Lower leg skin (tissue), 3 donors: ENCODE measurements around the gene ARHGAP27.
"Not testable (repeated sequence)": the region's sequence is repeated elsewhere in the genome, so short reads cannot be mapped to it uniquely, and the experiment has no call there.

Source experiments
- POLR2A ChIP-seq, 2 donors: fragments of 450-650 bp; IDR thresholded peaks; one replicate each; pipeline ENCODE4 v1.6.1; 2016 to 2017; ENCODE audit warnings: antibody characterized with exemption in 2 of 2, mild to moderate bottlenecking in 1 of 2, moderate library complexity in 1 of 2
- TF ChIP-seq, protein P1 (sequence below), 3 donors: fragments of 450-650 bp; IDR thresholded peaks; one replicate each; pipeline ENCODE4 v1.5.1; 2016; ENCODE audit warnings: antibody characterized with exemption in 3 of 3, mild to moderate bottlenecking in 3 of 3, moderate library complexity in 2 of 3

DNA sequence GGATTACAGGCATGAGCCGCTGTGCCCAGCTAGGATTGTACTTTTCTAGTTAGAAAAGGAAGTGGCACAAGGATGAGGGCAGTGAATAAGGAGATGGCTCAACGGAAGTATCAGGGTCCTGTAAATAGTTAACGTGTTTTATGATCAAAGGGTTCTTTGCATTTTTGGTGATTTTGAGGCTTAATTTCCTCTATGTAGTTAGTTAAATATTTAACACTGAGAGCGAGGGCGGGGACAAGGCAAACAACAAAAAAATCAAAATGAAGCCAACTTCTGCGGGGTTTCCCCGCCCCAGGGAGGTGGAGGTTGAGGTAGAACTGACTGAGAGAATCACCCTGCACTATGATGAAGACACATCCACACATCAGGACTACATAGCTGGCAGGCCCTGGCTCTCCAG, 15.4 kb upstream of the ARHGAP27 start:
- TF ChIP-seq, protein P1, sequence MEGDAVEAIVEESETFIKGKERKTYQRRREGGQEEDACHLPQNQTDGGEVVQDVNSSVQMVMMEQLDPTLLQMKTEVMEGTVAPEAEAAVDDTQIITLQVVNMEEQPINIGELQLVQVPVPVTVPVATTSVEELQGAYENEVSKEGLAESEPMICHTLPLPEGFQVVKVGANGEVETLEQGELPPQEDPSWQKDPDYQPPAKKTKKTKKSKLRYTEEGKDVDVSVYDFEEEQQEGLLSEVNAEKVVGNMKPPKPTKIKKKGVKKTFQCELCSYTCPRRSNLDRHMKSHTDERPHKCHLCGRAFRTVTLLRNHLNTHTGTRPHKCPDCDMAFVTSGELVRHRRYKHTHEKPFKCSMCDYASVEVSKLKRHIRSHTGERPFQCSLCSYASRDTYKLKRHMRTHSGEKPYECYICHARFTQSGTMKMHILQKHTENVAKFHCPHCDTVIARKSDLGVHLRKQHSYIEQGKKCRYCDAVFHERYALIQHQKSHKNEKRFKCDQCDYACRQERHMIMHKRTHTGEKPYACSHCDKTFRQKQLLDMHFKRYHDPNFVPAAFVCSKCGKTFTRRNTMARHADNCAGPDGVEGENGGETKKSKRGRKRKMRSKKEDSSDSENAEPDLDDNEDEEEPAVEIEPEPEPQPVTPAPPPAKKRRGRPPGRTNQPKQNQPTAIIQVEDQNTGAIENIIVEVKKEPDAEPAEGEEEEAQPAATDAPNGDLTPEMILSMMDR (IDR thresholded peaks at IDR 0.05) = not testable (repeated sequence)
- not testable (repeated sequence) for TF ChIP-seq POLR2A (IDR thresholded peaks at IDR 0.05)
